NCI-H1105 (cell line): Measurements from ENCODE around the gene SERPINB1.
"Not testable (repeated sequence)": the region's sequence is repeated elsewhere in the genome, so short reads cannot be mapped to it uniquely, and the experiment has no call there.

Experiments
- DNase-seq: peaks from one replicate; lab custom pipeline; 2025; lab: John Stamatoyannopoulos, UW

The SERPINB1 gene

DNA sequence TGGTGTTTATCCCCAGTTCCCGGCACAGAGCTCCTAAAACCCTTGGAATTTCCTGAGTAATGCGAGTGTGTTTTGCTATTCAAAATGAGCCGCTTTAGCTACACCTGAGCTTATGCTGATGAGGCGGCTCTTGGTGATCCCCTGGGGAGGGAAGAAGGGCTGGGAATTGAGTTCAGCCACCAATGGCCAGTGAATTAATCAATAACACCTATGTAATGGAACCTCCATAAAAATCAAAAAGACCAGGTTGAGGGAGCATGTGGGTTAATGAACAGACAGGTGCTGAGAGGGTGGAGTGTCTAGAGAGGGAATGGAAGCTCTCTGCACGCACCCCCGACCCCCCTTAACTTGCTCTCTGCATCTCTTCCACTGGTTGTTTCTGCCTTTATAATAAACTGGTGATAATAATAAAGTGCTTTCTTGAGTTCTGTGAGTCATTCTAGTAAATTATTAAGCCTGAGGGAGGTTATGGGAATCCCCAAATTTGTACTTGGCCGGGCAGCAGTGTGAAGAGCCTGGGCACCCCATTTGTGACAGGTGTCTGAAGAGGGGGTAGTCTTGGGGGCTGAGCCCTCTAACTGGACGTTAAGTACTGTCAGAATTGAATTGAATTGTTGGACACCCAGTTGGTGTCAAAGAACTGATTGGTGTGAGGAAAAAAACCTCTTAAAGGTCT, 24.6 kb upstream of the SERPINB1 start:
- DNase-seq = no peak

DNA sequence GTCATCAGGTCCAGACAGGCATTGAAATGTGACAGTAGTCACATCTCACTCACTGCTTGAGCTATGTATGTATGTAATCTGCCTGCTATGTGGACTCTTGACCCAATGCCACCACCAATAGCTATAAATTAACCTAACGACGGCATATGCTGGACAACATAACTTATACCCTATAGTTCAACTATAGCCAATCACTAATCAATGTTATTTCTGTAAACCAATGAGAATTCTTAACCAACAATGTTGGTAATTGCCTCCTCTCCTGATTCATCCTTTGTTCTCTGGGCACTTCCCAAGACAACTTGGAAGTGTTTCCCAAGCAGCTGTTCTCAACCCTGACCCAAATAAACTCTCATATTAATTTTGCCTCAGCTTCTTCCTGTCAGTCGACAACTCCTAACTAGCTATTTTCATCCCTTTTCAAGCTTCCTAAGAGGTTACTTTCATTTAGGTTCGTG, 24.1 kb upstream of the SERPINB1 start:
- DNase-seq = no peak

DNA sequence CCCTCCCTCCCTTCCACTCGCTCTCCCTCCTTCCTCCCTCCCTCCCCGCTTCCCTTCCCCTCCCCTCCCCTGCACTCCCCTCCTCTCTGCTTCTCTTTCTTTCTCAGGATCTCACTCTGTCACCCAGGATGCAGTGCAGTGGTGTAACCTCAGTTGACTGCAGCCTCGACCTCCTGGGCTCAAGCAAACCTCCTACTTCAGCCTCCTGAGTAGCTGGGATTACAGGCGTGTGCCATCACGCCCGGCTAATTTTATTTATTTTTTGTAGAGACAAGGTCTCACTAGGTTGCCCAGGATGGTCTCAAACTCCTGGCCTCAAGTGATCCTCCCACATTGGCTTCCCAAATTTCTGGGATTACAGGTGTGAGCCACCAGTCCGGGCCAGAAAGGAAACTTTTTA, 23.6 kb upstream of the SERPINB1 start:
- DNase-seq = no peak

DNA sequence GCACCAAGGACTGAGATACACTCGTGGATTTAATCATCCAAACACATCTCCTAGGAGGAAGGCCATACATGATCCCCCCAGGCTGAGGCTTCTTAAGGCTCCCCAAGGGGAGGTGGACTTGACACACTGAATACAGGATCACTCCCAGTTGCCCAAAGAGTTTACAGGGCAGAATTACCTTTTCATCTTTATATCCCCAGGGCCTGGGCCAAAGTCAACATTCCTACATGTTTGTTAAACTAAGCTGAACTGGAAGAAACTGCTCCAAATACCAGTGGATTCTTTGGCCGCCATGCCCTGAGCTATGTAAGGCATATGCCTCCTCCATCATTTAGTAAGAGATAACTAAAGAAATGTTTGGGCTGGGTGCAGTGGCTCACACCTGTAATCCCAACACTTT, 22.2 kb upstream of the SERPINB1 start:
- no peak for DNase-seq

DNA sequence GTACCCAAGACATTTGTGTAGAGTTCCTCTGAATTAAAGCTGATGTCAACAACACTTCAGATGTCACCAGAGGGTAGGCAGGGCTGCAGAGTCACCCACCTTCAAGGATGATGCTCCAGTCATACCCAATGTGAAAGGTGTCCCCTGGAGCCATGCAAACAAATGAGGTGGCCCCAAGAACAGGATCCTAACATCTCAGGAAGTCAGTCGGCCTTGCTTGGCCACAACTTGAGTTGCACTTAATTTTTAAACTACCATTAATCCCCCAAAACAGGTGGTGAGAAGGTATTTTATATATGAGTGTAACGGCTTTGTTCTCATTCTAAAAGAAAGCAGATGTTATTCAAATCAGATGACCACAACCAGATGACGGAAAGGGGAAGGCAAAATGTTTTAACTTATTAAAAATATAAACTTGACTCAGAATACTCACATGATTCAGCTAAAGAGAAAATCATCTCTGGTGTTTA, 21.1 kb upstream of the SERPINB1 start:
- no peak for DNase-seq

DNA sequence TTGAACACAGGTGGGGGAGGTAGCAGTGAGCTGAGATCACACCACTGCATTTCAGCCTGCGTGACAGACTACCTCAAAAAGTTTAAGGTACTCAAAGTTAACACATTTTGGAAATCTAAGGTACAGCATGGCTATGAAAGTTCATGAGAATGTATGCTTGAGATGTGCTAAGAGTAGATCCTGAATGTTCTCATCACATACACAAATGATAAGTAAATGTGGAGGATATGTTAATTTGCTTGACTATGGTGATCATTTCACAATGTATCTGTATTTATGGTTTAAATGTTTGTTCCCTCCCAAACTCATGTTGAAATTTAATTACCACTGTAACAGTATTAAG, 20.1 kb upstream of the SERPINB1 start:
- DNase-seq = no peak

DNA sequence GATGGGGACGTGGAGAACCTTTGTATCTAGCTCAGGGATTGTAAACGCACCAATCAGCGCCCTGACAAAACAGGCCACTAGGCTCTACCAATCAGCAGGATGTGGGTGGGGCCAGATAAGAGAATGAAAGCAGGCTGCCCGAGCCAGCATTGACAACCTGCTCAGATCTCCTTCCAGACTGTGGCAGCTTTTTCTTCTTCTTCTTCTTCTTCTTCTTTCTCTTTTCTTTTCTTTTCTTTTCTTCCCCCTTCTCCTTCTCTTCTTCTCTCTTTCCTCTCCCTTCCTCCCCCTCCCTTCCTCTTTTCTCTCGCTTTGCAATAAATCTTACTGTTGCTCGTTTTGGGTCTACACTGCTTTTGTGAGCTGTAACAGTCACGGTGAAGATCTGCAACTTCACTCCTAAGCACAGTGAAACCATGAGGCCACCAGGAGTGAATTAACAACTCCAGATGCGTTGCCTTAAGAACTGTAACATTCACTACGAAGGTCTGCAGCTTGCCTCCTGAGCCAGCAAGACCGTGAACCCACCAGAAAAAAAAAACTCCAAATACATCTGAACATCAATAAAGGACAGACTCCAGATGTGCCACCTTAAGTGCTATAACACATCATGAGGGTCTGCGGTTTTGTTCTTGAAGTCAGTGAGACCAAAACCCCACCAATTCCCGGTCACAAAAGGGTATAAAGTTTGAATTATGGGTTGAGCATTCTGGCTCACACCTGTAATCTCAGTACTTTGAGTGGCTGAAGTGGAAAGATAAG, 19.6 kb upstream of the SERPINB1 start:
- DNase-seq = no peak

DNA sequence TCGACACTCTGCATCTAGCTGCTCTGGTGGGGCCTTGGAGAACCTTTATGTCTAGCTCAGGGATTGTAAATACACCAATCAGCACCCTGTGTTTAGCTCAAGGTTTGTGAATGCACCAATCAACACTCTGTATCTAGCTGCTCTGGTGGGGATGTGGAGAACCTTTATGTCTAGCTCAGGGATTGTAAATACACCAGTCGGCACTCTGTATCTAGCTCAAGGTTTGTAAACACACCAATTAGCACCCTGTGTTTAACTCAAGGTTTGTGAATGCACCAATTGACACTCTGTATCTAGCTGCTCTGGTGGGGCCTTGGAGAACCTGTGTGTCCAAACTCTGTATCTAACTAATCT, 19.0 kb upstream of the SERPINB1 start:
- DNase-seq = not testable (repeated sequence)

DNA sequence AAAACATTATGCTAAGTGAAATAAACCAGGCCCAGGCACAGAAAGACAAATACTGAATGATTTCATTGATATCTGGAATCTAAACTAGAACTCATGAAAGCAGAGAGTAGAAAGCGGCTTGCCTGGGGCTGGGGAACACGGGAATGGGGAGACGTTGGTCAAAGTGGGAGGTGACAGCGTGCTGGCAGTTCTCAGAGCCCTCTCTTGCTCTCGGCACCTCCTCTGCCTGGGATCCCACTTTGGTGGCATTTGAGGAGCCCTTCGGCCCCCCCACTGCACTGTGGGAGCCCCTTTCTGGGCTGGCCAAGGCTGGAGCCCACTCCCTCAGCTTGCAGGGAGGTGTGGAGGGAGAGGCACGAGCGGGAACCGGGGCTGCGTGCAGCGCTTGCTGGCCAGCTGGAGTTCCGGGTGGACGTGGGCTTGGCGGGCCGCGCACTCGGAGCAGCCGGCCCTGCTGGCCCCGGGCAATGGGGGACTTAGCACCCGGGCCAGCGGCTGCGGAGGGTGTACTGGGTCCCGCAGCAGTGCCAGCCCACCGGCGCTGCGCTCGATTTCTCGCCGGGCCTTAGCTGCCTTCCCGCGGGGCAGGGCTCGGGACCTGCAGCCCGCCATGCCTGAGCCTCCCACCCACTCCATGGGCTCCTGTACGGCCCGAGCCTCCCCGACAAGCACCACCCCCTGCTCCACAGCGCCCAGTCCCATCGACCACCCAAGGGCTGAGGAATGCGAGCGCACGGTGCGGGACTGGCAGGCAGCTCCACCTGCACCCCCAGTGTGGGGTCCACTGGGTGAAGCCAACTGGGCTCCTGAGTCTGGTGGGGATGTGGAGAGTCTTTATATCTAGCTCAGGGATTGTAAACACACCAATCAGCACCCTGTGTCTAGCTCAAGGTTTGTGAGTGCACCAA, 18.4 kb upstream of the SERPINB1 start:
- not testable (repeated sequence) for DNase-seq

DNA sequence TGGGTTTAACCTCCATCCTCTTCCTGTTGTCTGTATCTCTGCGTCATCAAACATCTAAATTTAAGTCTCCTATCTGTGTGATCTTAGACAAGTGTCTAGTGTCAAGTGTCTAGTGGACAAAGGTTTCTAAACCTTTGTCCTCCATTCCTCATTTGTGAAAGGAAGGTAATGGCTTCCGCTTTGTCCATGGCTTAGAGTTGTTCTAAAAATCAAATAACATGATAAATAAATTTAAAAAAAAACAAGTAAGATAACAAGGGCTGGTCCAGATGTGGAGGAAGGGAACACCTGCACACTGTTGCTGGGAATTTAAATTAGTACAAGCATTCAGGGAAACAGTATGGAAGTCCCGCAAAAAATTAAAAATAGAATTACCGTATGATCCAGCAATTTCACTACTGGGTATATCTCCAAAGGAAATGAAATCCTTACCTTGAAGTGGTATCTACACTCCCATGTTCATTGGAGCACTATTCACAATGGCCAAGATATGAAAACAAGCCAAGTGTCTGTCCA, 17.6 kb upstream of the SERPINB1 start:
- DNase-seq = no peak

DNA sequence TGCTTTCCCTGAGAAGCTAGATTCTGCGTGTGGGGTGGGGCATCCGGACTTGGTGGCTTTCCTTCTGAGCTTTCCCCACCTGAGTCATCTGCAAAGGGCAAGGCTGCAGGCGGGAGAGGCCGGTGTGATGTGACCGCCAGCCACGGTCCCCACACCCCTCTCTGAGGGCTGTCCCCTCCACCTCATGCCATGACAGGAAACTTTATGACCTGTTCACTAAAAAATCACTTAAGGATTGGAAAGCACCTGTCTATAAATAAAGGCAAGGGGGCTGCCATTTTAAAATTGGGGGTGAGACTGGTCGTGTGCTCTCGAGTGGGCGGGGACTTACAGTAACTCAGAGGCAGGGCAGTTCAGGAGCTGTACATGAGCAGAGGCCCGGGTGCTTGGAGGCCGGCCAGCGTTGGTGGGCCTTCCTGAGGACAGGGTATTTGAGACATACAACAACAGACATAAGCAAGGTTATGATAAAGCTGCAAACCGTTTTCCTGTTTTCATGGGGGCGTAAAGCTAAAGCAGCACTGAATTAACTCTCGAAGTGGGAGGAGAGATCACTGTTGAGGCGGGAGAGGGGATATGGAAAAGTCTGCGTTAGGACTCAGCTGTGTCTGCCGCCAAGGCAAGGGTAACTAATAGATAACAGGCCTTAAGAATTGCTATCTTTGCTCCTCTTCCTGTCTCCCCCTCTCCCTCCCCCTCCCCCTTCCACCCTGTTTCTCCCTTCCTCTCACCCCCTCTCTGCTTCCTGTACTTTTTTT, 16.1 kb upstream of the SERPINB1 start:
- peak; percentile 19 for DNase-seq

DNA sequence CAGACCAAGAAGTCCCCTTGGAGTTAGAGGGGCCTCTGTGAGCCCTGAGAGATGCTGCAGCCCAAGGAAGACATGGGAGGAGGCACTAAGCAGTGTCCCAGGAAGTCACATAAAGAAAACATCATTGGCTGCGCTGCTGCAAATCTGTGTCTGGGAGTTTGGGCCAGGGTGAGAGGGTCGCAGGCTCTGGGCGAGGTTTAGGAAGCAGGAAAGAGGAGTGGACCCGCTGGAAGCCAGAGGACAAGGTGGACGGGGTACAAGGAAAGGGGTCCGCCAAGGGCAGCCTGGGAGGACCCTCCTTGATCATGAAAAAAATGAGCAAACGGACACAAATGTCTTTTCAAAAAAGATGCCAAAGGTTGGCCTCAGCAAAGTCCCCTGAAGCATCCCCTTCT, 15.5 kb upstream of the SERPINB1 start:
- no peak for DNase-seq

DNA sequence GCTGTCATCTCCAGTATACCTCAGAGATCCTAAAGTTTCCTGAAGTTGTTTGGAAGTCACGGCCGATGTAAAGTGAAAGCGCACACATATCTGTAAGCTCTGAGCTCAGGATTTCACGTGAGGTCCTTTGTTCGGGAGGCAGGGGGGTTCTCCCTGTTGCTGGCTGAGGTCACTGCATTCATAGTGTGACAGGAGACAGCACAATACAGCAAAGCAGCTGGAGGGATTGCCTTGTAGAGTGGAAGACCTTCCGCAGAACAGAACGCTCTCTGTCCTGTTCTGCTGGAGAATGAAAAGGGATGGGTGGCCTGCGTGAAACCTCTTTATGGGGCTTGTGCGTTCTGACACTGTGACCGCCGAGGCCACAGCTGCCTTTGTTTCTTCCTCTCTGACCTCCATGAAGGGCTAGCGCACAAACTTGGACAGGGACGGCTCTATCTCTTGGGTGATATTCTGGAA, 13.4 kb upstream of the SERPINB1 start:
- no peak for DNase-seq

DNA sequence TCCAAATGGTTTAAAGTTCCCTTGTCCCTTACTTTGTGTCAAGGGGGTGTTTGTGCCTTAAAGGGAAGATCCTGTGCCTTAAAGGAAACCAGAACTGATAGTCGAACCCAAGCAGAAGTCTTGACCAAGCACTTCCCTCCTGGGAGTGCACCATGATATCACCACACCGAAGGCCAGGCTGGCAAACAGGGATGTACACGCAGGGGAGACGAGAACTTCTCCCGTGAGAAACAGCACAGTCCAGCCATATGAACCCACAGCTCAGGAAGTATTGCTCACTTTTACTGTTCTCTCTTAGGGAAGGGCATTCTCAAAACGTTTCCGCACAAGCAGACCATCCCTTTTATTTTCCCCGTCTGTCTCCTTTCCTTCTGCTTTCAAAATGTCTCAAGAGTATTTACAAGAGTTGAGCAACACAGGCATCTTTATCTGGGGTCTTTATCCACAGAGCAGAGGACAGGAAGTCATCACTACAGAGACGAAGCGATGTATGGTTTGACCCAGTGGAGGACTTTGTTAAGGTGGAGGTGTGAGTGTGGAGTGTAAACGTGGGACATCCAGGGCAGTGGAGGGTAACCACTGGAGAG, 12.8 kb upstream of the SERPINB1 start:
- no peak for DNase-seq

DNA sequence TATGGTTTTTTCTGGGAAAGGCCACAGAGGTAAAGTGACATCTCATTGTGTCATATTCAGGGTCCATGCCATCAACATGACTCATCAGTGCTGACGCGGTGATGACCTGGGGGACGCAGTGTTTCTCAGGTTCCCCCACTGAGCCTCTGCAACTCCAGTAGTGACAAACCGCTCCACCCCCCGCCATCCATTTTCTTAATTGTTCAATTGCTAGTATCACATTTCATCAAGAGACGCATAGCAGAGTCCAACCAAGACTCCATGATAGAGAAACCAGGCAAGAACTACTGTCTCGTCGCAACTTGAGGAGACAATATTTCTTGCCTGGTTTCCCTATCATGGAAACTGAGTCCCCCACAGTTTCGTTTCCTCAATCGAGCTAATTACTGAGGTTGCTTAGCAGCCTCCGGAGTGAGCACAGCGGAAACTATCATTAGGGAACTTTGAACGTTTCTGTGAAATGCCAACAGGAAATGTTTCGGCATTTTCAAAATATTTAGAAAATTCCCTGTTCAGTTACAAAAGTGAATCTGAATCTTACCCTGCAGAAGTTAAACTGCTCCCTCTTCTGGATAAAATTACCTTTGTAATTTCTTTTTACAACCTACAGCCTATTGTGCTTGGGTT, 12.2 kb upstream of the SERPINB1 start:
- no peak for DNase-seq

DNA sequence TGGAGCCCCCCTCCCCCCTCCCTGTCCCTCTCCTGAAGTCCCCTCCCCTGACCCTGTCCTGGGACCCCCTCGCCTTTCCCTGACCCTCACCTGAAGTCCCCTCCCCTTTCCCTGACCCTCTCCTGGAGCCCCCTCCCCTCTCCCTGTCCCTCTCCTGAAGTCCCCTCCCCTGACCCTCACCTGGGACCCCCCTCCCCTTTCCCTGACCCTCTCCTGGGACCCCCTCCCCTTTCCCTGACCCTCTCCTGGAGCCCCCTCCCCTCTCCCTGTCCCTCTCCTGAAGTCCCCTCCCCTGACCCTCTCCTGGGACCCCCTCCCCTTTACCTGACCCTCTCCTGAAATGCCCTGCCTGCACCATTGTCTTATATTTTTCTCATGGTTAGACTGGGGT, 11.7 kb upstream of the SERPINB1 start:
- not testable (repeated sequence) for DNase-seq

DNA sequence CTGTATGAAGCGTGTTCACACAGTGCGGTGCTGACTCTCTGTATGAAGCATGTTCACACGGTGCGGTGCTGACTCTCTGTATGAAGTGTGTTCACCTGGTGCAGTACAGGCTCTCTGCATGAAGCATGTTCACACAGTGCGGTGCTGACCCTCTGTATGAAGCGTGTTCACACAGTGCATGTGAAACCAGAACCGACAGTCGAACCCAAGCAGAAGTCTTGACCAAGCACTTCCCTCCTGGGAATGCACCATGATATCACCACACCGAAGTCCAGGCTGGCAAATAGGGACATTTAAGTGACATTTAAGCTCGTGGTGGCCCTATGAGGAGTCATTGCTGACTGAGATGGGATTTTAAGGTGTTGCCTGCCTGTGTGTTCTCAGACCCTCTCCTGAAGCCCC, 11.3 kb upstream of the SERPINB1 start:
- no peak for DNase-seq

DNA sequence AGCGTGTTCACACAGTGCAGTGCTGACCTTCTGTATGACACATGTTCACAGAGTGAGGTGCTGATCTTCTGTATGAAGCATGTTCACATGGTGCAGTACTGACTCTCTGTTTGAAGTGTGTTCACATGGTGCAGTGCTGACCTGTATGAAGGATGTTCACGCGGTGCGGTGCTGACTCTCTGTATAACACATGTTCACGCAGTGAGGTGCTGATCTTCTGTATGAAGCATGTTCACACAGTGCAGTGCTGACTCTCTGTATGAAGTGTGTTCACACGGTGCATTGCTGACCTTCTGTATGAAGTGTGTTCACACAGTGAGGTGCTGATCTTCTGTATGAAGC, 10.8 kb upstream of the SERPINB1 start:
- DNase-seq = no peak

DNA sequence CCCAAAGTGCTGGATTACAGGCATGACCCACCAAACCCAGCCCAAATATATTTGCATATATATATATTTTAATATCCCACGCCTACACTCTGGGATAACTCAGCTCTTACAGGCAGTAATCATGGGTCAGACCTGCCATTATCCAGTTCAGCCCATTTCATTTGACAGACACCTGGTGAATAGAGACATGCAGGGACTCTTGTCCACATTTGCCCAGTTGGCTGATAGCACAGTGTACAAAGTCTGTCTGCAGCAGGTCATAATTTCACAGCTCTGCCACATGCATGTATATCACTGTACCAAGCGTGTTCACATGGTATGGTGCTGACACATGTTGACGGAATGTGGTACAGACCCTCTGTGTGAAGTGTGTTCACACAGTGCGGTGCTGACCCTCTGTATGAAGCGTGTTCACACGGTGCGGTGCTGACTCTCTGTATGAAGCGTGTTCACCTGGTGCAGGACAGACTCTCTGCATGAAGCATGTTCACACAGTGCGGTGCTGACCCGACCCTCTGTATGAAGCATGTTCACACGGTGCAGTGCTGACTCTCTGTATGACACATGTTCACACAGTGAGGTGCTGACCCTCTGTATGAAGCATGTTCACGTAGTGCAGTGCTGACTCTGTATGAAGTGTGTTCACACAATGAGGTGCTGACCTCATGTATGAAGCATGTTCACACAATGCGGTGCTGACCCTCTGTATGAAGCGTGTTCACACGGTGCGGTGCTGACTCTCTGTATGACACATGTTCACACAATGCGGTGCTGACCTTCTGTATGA, 10.3 kb upstream of the SERPINB1 start:
- no peak for DNase-seq

DNA sequence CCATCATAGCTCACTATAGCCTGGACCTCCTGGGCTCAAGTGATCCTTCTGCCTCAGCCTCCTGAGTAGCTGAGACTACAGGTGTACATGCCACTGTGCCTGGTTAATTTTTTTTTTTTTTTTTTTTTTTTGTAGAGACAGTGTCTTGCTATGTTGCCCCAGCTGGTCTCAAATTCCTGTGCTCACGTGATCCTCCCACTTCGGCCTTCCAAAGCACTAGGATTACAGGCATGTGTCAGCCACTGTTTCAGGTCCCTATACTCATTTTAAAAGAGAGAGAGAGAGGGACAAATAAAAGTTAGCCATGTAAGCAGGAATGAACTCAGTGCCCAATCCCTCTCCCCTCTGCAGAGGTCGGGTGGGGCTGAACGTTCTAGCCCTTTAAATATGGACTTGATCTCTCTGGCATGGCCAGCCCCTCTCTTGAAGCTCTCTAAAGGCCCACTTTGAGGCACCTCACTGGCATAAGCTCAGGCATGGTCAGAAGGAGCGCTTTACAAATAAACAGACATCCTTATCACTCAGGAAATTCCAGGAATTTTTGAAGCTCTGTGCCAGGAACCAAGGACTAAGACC, 9.0 kb upstream of the SERPINB1 start:
- DNase-seq = no peak
